HG02943 (cell line): ENCODE measurements around the gene LCN10.
"Not testable (repeated sequence)": the region's sequence is repeated elsewhere in the genome, so short reads cannot be mapped to it uniquely, and the experiment has no call there.

Source experiments
- ATAC-seq: cut with Tn5 transposase; IDR thresholded peaks from one replicate; pipeline ENCODE4 v1.9.1; 2021; ENCODE audit warnings: mild to moderate bottlenecking, low read depth, moderate library complexity; ENCODE audit not compliant: unreplicated experiment

LCN10 gene

GRCh38 chr9:136722969-136723356 lies 19.8 kb downstream of the LCN10 start:
- no peak for ATAC-seq

- ATAC-seq = no peak
Observed at GRCh38 chr9:136722093-136722968, 20.4 kb downstream of the LCN10 start.

GRCh38 chr9:136721339-136722092 lies 21.2 kb downstream of the LCN10 start:
- no peak for ATAC-seq

GRCh38 chr9:136720898-136721338 lies 21.8 kb downstream of the LCN10 start:
- ATAC-seq = no peak

- ATAC-seq = no peak
Observed at GRCh38 chr9:136720251-136720897, 22.4 kb downstream of the LCN10 start.

- ATAC-seq = no peak
Observed at GRCh38 chr9:136719195-136719880, 23.4 kb downstream of the LCN10 start.

GRCh38 chr9:136718345-136719194 lies 24.2 kb downstream of the LCN10 start:
- no peak for ATAC-seq

- no peak for ATAC-seq
Observed at GRCh38 chr9:136717399-136717798, 25.3 kb downstream of the LCN10 start.

- no peak for ATAC-seq
Observed at GRCh38 chr9:136714893-136715274, 27.9 kb downstream of the LCN10 start.

- ATAC-seq = no peak
Observed at GRCh38 chr9:136714096-136714892, 28.4 kb downstream of the LCN10 start.

GRCh38 chr9:136713550-136713949 lies 29.2 kb downstream of the LCN10 start:
- no peak for ATAC-seq

GRCh38 chr9:136712690-136713544 lies 29.8 kb downstream of the LCN10 start:
- no peak for ATAC-seq

GRCh38 chr9:136711751-136712689 lies 30.7 kb downstream of the LCN10 start, which contains the start of gene DIPK1B:
Gene DIPK1B, plus strand, starts transcription at chr9:136712572. Its CDS starts 94 bp downstream, at chr9:136712666.
- ATAC-seq = no peak

- ATAC-seq = not testable (repeated sequence)
Observed at GRCh38 chr9:136711219-136711648, 31.5 kb downstream of the LCN10 start.

- ATAC-seq = no peak
Observed at GRCh38 chr9:136710543-136710942, 32.2 kb downstream of the LCN10 start.

- no peak for ATAC-seq
Observed at GRCh38 chr9:136709454-136710109, 33.2 kb downstream of the LCN10 start.
